AG09309 (cell line): ENCODE measurements around the gene ABCB1.

Experiments used
- DNase-seq: peaks from one replicate; pipeline ENCODE4 v3.0.0-alpha.2; 2010; ENCODE audit warnings: low read depth
- H3K4me3 ChIP-seq: 2 replicates; pipeline ENCODE4 v1.5.1; 2011; ENCODE audit warnings: mild to moderate bottlenecking, low read depth, low read length, moderate library complexity; ENCODE audit not compliant: control insufficient read depth
- CTCF ChIP-seq: IDR thresholded peaks from 2 replicates; pipeline ENCODE4 v1.5.1; 2011; ENCODE audit warnings: mild to moderate bottlenecking, low read depth, low read length, inconsistent platforms; ENCODE audit not compliant: insufficient read depth, control insufficient read depth; ENCODE audit errors: missing control alignments

ABCB1 gene

DNA sequence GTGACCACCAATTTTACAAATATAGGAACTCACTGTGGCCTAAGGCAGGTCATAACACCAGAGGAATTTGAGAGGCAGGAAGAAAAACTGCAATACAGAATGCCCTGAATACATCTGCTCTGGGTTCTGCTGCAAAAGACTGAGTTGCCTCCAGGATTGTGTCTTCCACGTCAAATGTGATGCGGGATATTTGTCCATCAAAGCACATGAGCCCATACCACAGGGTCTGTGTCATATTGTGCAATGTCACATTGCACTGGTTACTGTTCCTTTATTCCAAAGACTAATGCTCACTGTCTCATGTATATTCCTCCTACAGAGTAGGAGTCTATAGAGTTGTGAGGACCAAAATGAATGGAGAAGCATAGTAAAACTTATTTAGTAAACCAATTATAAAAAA lies 66.6 kb downstream of the ABCB1 start:
- H3K4me3 ChIP-seq, result no peak overlapping the region
- TF ChIP-seq CTCF, result no peak
- DNase-seq, result no peak

- H3K4me3 ChIP-seq, result no peak overlapping the region
- no peak for TF ChIP-seq CTCF
- no peak for DNase-seq
Measured at GRCh38 chr7:87530126-87530525, 70.6 kb downstream of the ABCB1 start.

DNA sequence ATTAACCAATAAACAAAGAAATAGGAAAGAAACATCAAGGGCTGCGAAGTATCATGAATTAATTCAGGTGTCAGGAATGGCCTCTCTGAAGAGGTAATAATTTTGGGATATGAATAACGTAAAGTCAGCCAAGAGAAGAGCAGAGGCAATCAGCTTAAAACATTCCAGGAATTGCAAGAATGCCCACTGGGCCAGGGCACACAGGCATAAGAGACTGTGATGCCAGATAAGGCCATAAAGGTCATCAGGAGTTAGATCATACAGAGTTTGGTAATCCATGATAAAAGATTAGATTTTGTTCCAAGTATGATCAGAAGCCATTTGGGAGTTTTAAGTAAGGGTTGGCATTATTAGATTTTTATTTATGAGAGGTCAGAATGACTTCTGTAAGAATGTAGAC lies 72.0 kb downstream of the ABCB1 start:
- DNase-seq, result no peak

GRCh38 chr7:87518735-87519134 lies 81.9 kb downstream of the ABCB1 start:
- DNase-seq, result no peak
- no peak overlapping the region for H3K4me3 ChIP-seq
- no peak for TF ChIP-seq CTCF

More for the DNA sequence above, 72.0 kb downstream of the ABCB1 start:
- H3K4me3 ChIP-seq, result no peak overlapping the region
- no peak for TF ChIP-seq CTCF

GRCh38 chr7:87517891-87518290 lies 82.8 kb downstream of the ABCB1 start:
- no peak overlapping the region for H3K4me3 ChIP-seq
- DNase-seq, result no peak
- TF ChIP-seq CTCF, result no peak

GRCh38 chr7:87517136-87517815 lies 83.4 kb downstream of the ABCB1 start:
- no peak for TF ChIP-seq CTCF
- no peak for DNase-seq
- no peak overlapping the region for H3K4me3 ChIP-seq
